GM18498 (cell line): ENCODE data around the gene MYH14.

Experiments used
- ATAC-seq: cut with Tn5 transposase; IDR thresholded peaks from one replicate; pipeline ENCODE4 v1.9.1; 2021; ENCODE audit warnings: mild to moderate bottlenecking, moderate library complexity; ENCODE audit not compliant: unreplicated experiment

The MYH14 gene

GRCh38 chr19:50314724-50315708 is 111.6 kb downstream of the MYH14 start:
- ATAC-seq, result no peak

GRCh38 chr19:50315773-50316448 is 112.5 kb downstream of the MYH14 start:
- no peak for ATAC-seq

- no peak for ATAC-seq
Measured at GRCh38 chr19:50317115-50317514, 113.7 kb downstream of the MYH14 start.

- ATAC-seq, result no peak
Measured at GRCh38 chr19:50318438-50318837, 115.0 kb downstream of the MYH14 start.

- ATAC-seq, result no peak
Measured at GRCh38 chr19:50319156-50319555, 115.7 kb downstream of the MYH14 start.

GRCh38 chr19:50320051-50320450 is 116.6 kb downstream of the MYH14 start:
- no peak for ATAC-seq

GRCh38 chr19:50320596-50320995 is 117.2 kb downstream of the MYH14 start:
- ATAC-seq, result no peak

- ATAC-seq, result no peak
Measured at GRCh38 chr19:50321831-50322230, 118.4 kb downstream of the MYH14 start.

GRCh38 chr19:50322234-50322633 is 118.8 kb downstream of the MYH14 start:
- no peak for ATAC-seq

GRCh38 chr19:50322931-50323781 is 119.7 kb downstream of the MYH14 start:
- ATAC-seq, result no peak

- ATAC-seq, result no peak
Measured at GRCh38 chr19:50323782-50324133, 120.3 kb downstream of the MYH14 start.

- ATAC-seq, result no peak
Measured at GRCh38 chr19:50324331-50324730, 120.9 kb downstream of the MYH14 start.

- no peak for ATAC-seq
Measured at GRCh38 chr19:50325310-50326100, 122.1 kb downstream of the MYH14 start.

- ATAC-seq, result no peak
Measured at GRCh38 chr19:50326101-50326664, 122.8 kb downstream of the MYH14 start.

GRCh38 chr19:50327013-50327412 is 123.6 kb downstream of the MYH14 start:
- no peak for ATAC-seq

GRCh38 chr19:50327461-50328223 is 124.2 kb downstream of the MYH14 start:
- no peak for ATAC-seq

- ATAC-seq, result peak; percentile 2
Measured at GRCh38 chr19:50328224-50328872, 124.9 kb downstream of the MYH14 start.

- ATAC-seq, result peak; percentile 24
Measured at GRCh38 chr19:50328873-50329145, 125.4 kb downstream of the MYH14 start.
